Endothelial cell of hepatic sinusoid (primary cell): ENCODE data around the gene TCF20.

Experiments
- in situ Hi-C: cut with HindIII; loops from 2 replicates; pipeline ENCODE4 v1.10.0; 2017; ENCODE audit warnings: low sequenced_read_pairs

Gene TCF20

GRCh38 chr22:42262964-42263363 lies 7.5 kb downstream of the TCF20 start:
- in situ Hi-C loops, result no loop called here

- in situ Hi-C loops, result no loop called here
Measured at GRCh38 chr22:42261296-42261695, 9.2 kb downstream of the TCF20 start.

GRCh38 chr22:42258126-42258525 lies 12.3 kb downstream of the TCF20 start:
- in situ Hi-C loops, result no loop called here

- in situ Hi-C loops, result no loop called here
Measured at GRCh38 chr22:42257386-42257785, 13.1 kb downstream of the TCF20 start.

GRCh38 chr22:42256930-42257329 lies 13.5 kb downstream of the TCF20 start:
- in situ Hi-C loops, result no loop called here

- in situ Hi-C loops, result no loop called here
Measured at GRCh38 chr22:42256220-42256619, 14.2 kb downstream of the TCF20 start.

GRCh38 chr22:42249831-42250230 lies 20.6 kb downstream of the TCF20 start:
- in situ Hi-C loops, result loop anchor here (5.0 kb wide), 1 partner anchor 58 kb away; no protein-coding TSS in a partner anchor

- in situ Hi-C loops, result loop anchor here (5.0 kb wide), 1 partner anchor 57 kb away; no protein-coding TSS in a partner anchor
Measured at GRCh38 chr22:42248995-42249394, 21.5 kb downstream of the TCF20 start.

- in situ Hi-C loops, result loop anchor here (5.0 kb wide), 1 partner anchor 55 kb away; no protein-coding TSS in a partner anchor
Measured at GRCh38 chr22:42247596-42247995, 22.9 kb downstream of the TCF20 start.

- in situ Hi-C loops, result no loop called here
Measured at GRCh38 chr22:42243802-42244060, 26.7 kb downstream of the TCF20 start.

- in situ Hi-C loops, result no loop called here
Measured at GRCh38 chr22:42236848-42237247, 33.6 kb downstream of the TCF20 start.

GRCh38 chr22:42236268-42236667 lies 34.2 kb downstream of the TCF20 start:
- in situ Hi-C loops, result no loop called here

- in situ Hi-C loops, result no loop called here
Measured at GRCh38 chr22:42233879-42234278, 36.6 kb downstream of the TCF20 start.

- in situ Hi-C loops, result no loop called here
Measured at GRCh38 chr22:42231929-42232328, 38.5 kb downstream of the TCF20 start.

GRCh38 chr22:42229455-42230149 lies 40.9 kb downstream of the TCF20 start:
- in situ Hi-C loops, result no loop called here

- in situ Hi-C loops, result no loop called here
Measured at GRCh38 chr22:42228483-42228882, 42.0 kb downstream of the TCF20 start.

- in situ Hi-C loops, result no loop called here
Measured at GRCh38 chr22:42227435-42227834, 43.0 kb downstream of the TCF20 start.

GRCh38 chr22:42225841-42226240 lies 44.6 kb downstream of the TCF20 start:
- in situ Hi-C loops, result no loop called here

- in situ Hi-C loops, result no loop called here
Measured at GRCh38 chr22:42222140-42222539, 48.3 kb downstream of the TCF20 start.
